NCI-H510A (cell line): Measurements from ENCODE around the gene PRXL2B.
"Not testable (repeated sequence)": the region's sequence is repeated elsewhere in the genome, so short reads cannot be mapped to it uniquely, and the experiment has no call there.

Experiments used
- DNase-seq: peaks from one replicate; lab custom pipeline; 2025; lab: John Stamatoyannopoulos, UW

The PRXL2B gene, protein sequence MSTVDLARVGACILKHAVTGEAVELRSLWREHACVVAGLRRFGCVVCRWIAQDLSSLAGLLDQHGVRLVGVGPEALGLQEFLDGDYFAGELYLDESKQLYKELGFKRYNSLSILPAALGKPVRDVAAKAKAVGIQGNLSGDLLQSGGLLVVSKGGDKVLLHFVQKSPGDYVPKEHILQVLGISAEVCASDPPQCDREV

DNA sequence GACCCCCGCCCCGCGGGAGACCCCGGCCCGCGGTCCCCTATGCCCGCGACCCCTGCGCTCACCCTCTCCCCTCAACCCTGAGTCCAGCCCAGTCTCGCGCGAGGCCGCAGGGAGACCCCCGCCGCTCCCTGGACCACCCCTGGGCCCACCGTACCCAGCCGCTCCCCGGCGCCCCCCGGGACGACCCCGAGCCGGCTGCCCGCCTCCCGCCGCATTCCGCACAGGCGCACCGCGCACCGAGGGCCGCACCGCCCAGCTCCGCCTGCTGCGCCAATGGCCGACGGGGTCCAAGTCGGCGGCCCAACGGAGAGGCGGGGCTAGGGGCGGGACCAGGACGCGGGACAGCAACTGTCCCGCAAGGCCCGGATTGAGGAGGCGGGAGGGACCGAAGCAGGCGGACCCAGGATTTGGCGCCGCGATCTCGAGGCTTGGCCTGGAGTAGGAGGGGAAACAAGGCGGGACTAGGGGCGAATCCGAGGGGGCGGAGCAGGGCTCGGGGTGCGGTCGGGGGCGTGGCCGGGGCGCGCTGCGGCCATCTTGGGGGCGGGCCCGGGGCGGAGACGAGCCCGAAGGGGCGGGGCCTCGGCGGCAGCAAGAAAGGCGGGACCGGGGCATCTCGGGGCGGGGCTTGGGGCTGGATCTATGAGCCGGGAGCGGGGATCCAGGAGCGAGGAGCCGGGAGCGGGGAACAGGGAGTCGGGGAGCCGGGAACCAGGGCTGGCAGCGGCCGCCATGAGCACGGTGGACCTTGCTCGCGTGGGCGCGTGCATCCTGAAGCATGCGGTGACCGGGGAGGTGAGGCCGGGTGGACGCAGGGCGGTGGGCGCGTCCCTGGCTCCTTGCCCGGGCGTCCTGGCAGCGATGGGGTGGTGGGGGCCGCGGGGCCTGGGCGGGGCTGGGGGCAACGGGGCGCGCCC, at the start of gene PRXL2B:
PRXL2B (plus strand) TSS at position 624 of the 917 bp plus-strand sequence; CDS start at position 733, 109 bp downstream.
- peak; percentile 99 for DNase-seq

DNA sequence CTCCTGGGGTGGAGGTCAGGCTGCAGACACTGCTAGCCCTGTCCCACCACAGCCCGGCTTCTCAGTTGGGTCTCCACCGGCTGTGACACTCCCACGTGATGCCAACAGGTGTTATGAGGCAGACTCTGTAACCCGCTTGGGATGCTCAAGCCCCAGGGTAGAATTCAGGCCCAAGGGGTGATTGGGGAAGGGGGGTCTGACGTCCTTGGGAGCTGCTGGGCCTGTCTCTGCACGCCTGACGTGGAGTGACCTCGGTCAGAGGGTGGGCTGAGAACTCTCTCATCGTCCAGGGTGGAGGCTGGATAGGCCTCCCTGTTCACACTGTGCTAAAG, 48.8 kb upstream of the PRXL2B start:
- DNase-seq, result no peak

DNA sequence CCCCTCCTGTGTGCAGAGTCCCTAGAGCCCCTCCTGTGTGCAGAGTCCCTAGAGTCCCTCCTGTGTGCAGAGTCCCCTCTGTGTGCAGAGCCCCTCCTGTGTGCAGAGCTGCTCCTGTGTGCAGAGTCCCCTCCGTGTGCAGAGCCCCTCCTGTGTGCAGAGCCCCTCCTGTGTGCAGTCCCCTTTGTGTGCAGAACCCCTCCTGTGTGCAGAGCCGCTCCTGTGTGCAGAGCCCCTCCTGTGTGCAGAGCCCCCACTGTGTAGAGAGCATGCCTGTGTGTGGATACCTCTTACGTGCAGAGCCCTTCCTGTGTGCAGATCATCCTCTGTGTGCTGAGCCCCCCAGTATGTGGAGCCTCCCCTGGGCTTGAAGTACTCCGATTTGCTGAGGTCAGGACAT, 48.2 kb upstream of the PRXL2B start:
- no peak for DNase-seq

DNA sequence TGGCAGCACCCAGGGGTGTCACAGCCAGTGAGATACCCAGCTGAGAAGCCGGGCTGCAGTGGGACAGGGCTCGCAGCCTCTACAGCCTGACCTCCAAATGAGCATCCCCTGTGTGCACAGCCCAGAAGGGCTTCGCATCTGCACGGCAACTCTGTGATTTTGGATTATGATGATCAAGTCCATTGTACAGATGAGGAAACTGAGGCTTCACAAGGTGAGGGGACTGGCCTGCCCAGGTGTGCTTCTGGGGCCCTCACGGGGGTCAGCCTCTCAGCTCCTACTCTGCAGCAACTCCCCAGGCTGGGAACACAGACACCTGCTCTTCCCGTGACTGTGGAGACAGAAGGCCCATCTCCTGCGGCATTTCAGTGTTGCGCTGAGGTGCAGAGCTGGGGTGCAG, 47.7 kb upstream of the PRXL2B start:
- no peak for DNase-seq

DNA sequence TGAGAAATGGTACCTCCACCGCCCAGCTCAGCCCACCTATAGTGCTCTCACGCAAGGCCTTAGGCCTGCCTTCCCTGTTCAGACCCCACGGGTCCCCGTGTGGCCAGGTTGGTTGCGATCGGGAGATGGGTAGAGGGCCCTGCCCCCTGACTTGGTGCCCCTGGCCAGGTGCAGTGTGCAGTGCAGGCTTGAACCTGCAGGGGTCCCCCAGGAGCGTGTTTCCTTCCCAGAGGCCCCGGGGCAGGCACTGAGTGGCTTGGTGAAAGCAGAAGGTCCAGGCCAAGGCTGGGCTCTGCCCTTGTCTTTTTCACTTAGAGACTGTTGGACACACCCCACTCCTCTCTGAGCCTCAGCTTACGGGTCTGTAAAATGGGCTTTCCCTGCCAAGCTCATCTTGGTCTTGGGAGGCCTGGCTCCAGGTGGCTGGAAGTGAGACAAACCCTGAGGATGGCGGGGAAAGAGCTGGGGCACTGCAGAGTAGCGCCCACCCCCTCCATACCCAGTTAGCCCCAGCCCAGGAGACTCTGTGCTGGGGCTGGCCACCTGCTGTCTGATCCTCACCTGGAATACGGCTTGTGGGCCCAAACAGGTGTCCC, 47.2 kb upstream of the PRXL2B start:
- DNase-seq, result no peak

DNA sequence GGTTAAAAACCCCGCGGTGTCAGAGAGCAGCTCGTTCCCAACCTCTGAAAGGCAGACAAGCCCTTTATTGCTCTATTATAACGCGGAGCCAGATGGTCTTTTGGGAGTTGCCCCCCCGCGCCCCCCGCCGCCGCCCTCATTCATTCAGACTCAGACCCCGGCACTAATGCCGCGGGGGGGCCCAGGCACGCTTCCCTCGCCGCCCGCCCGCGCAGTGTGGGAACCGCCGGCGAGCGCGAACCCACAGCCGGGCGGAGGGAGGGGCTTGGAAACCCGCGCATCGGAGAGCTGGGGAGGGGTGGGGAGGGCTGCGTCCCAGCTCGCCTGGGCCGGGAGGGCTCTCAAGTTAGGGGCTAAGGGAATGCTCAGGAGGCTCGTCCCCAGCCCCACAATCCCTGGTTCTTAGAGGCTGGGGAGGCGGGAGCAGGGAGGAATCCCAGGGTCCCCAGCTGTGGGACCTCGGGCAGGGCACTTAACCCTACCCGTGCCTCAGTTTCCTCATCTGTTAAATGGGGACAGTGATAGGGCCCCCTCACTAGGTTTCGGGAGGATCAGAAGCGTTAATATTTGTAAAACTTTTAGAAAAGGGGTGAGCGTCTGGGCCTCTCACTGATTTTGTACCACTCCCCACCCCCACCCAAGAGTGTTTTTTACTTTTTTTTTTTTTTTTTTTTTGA, 45.6 kb upstream of the PRXL2B start:
- no peak for DNase-seq

DNA sequence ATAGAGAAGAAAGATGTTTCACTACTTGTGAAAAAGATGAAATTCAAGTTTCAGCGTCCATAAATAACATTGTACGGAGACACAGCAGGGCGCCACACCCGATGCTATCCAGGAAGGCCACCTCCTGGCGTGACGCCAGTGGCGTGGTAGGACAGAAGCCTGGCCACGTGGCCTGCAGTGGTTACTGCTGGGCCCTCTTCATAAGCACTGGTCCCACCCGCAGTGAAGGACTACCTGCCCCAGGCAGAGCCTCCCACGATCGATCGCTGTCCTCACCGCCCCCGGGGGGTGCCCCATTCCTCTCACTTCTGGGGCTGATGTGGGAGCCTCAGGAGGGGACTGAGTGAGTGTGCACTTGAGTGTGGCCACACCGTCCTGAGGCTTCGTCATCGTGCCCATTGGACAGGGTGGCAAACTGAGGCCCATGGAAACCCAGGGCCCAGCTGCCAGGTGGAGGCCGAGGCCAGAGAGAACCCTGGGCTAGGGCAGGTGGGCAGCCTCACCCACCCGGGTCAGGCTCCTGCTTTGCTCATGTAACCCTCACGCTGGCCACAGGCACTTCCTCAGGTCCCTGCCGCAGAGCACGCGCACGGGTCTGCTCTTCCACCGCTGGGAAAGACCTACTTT, 44.8 kb upstream of the PRXL2B start:
- peak; percentile 72 for DNase-seq

DNA sequence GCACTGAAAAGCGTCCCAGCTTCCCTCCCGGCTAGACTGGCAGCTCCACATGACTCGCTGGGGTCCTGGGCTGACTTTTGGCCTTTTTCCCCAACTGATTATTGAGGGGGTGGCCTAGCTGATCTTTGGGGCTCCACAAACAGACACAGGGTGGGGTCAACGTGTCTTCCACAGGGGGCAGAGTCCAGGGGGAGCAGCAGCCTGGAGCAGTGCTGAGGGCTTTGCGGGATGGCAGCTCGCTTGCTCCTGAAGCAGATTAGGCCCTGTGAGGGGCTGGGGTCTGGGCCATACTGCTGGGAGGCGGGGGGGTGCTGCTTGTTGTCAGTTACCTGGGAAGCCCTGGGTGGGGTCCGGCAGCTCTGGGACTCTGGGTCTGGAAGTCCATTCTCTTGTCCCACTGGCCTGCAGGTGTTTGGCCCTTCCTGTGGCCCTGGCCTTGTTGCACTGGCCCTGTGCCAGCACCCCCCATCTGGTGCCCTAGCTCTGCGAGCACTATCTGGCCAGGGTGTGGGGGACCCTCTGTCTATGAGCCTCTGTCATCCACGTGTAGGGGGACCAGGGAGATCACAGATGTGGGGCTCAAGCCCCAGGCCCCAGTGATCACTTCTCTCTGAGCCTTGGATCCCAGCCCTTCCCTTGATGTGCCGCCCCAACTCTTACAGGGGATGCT, 44.2 kb upstream of the PRXL2B start:
- DNase-seq, result no peak

DNA sequence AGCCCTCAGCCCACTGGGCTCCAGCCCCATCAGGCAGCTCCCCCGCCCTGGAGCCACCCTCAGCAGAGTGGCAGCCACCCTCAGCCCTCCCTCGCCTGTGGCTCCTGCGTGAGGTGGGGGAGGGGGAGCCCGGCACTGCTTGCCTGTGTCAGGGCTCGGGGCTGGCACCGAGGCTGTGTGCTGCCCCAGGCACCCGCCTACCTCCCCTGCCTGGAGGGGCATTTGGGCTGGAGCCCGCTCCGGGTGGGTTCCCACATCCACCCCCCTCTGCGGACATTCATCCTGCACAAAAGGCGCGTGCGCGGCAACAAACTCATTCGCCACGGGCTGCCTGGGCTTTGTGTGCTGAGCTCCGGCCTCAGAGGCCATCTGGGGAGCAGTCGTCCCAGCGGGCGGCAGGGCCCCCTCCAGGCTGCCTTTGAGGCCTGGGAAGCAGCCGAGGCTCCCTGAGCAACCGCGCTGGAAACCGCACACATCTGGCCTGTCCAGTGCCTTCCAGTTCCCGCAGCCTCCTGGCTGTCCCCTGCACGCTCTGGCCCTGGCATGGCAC, 43.0 kb upstream of the PRXL2B start:
- no peak for DNase-seq

DNA sequence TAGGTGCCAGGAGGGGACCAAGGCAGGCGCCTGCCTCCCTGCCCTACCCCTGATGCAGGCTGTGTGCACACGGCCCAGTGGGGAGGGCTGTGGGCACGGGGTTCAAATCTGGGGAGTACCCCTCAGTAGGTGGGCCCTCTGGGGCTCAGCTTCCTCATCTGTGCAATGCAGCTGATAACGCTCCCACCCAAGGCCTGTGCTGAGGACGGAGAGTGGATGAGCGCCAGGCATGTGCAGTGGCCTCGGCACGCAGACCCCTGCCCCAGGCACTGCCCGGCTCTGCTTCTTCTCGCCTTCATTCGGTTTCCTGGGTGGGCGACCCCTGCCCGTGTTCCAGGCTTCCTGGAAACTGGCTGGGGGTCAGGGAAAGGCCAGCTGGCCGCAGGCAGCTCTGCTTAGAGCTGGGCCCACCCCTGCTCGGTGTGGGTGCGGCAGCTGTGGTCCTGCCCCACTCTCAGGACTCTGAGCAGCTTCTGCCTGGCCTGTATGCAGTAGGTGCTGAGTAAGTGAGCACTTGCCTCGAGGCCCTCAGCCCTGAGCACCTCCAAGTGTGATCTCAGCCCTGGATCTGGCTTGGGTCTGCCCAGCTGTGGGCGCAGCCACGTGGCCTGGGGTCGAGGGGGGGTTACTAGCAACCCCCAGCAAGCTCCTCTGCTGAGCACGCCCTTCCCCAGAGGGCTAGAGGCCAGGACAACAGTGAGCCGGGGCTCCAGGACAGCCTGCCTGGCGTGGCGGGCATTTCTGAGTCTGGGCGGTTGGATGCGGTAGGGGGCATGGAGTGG, 42.3 kb upstream of the PRXL2B start:
- no peak for DNase-seq

DNA sequence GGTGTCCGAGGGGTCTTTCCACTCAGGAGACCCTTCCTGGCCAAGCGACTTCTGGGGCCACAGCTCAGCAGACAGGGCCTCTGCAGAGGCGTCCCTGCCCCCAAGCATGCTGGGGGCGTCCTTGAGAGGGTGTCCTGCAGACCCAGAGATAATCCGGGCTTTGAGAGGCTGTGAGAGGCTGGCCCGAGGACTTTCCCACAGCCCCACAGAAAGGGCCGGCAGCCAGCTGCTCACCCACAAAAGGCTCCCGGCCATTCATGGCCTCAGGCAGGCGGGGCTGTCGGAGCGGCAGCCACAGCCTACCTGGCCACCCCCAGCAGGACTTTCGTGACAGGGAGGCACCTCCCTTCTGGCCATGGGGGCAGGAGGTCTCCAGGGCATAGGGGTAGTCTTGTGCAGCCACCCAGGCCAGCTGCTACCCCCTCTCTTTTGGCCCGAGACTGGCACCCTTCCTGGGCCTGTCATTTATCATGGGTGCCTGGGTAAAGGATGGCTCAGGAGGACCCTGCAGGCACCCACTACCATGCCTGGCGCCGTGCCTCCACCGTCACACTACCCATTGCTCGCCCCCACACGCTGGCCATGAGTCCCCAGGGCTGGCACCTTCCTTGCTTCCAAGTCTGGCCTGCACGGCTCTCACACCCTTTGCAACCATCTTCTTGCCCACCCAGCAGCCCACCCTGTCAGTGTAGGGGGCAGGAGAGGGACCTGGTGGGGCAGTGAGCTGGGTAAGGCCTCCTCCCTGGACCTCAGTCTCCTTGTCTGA, 41.5 kb upstream of the PRXL2B start:
- no peak for DNase-seq

DNA sequence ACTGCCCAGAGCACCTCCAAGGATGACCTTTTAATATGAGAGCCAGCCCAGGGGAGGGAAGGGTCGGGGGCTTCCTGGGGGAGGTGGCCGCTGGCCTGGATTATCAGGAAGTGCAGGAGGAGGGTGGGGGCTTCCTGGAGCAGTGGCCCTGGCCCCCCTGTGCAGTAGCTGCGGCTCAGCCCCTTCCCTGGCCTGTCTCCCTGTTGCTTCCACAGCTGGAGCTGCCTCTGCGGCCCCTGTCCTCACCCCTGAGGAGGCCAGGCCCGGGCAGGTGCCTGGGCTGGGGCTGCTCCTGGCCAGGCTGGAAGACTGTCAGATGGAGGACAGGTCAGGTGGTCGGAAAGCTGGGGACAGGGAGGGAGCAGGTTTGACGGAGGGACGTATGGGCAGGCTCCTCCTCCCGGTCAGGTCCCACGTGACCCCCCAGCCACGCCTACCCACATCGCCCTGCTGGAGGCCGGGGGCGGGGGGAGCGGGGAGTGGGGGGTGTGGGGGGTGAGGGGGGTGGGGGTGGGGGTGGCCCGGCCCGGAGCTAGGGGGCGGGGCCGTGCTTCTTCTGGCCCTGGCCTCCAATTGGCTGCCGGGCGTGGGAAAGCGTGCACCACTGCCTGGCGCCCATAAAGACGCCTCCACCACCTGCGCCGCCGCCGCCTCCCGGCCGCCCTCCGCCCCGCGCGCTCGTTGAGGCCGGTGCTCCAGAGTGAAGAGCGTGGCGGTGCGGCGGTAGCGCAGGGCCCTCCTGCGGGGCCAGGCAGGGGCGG, 40.6 kb upstream of the PRXL2B start:
- DNase-seq, result peak; percentile 98

DNA sequence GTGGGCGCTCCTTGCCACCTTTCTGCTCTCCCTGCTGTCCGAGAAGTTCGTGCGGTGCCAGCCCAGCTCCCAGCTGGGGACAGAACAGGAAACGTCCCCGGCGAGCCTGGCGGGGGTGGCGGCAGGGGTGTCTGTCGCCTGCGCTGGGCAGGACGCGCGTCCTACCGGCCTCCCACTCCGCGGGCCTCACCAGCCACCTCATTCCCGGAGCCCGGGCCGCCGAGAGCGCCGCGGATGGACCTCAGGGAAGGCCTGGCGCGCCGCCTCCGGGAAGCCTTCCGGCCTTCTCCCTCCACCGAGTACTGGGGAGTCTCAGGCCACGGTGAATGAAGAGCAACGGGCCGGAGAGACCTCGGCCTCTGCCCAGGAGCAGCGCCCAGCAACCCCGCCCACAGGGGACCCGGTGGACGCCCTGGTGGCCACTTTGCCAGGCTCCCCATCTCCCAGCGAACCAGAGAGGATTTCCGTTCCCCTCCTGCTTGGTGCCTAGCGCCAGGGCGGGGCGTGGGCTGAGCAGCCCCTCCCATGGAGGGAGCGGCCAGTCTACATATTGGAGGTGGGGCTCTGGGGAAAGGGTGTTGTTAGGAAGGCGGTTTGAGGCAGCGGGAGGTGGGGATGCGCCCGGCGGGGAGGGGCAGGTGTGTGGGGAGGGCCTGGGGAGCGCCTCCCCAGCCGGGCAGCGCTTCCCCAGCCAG, 39.9 kb upstream of the PRXL2B start:
- peak; percentile 95 for DNase-seq

DNA sequence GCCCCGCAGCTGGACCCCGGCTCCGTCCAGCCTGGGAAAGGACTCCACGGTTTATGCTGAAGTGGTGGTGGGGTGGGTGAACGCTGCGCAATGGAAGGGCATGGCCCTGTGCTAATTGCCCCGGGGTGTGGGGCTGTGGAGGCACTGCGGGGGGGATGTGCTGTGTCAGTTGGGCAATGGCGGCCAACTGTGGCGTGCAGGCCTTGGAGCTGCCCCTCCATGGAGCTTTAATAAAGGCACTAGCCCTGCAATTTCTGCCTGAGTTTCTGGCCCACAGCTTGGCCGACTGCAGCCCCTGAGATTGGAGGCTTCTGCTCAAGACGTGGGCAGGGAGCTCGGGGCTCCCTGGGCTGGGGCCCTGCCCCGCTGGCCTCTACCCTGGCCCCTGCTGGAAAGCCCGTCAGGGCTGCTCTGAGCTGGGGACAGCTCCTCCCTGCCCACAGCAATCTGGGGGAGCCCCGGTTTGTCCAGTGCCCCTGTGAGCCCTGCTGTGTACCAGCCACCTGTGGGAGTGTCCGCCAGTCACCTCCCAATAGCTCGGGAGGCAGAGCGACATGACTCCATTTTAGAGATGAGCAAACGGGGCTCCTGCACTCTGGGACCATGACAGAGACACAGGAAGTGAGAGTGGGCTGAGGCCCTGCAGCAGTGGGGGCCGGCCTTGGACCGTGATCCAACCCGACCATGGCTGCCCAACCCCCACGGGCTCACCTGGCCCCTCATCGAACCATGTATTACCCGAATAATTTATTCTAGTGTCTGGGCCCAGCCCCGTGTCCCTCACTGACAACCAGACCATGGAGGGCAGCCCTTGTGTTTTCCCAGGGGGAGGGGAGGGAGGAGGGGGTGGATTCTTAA, 39.1 kb upstream of the PRXL2B start:
- DNase-seq, result no peak

DNA sequence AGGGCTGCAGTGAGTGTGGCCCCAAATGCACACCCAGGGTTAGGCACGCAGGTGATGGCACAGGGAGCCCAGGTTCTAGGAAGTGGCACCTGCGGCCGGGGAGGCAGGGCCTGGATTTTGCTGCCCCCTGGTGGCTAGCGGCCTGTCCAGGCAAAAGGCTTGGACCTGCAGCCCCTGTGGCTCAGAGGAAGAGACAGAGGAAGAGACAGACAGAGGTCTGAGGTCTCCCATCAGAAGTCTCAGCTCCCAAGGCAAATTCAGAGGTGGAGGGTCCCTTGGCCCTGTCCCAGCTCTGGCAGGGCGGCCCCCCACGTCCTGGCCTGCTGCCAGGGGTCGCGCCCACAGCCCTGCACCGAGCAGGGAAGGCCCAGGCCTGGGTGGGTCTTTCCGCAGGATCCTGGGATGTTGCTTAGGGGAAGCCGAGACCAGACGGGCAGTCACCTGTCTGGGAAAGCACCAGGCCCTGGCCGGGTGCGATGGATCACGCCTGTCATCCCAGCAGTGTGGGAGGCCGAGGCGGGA, 38.4 kb upstream of the PRXL2B start:
- peak; percentile 91 for DNase-seq

DNA sequence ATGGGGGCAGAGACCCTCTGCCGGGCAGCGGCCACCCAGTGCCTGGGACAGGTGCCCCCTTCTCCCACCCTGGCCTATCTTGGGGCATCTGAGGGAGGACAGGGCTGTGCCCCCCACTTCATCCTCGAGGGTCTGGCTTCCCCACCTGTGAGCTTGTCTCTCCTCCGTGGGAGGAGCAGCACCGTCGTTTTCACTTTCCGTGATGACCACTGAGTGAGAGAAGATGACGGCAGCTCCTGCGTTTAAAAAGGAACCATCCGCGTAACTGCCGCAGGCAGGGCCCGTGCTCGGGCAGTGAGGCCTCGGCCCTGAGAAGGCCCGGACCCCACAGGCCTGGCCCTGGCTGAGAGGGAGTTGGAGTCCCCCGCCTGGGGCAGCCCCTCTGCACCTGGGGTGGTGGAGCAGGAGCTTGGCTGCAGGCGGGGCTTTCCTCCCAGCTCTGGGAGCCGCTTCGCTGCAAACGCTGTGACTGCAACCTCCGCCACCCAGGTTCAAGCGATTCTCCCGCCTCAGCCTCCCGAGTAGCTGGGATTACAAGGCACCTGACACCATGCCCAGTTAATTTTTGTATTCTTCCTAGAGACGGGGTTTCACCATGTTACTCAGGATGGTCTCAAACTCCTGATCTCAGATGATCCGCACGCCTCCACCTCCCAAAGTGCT, 37.1 kb upstream of the PRXL2B start:
- DNase-seq, result not testable (repeated sequence)
